Measurements from ENCODE around the gene MBOAT2.

- no peak for TF ChIP-seq POLR2A (IDR thresholded peaks at IDR 0.05)
- no peak for TF ChIP-seq CTCF (IDR thresholded peaks at IDR 0.05)
Observed at GRCh38 chr2:8819194-8819593, 184.3 kb downstream of the MBOAT2 start.
